ENCODE results near the gene SYTL1. TPM values are rescaled to one million over a fixed set of nuclear protein-coding genes. Genes with fewer than 3 reads are reported as not detected.

The SYTL1 gene
- total and polyA plus RNA-seq, 9 of the 15 experiments (the other 6 are each of a cell fraction or from before 2014, with no cell fraction given) = 0.04 to 9.3 (median 1.7) TPM

GRCh38 chr1:27395441-27396195, 53.8 kb downstream of the SYTL1 start (continued):
- TF ChIP-seq SMAD3 (CRISPR knock-in tag; conservative IDR thresholded peaks at IDR 0.05) (no peak), MTA3 (IDR thresholded peaks at IDR 0.05; ENCODE audit: borderline replicate concordance) (0 out of 2 replicates have a peak, but pooled peaks have one; percentile 28), CBFA2T2 (conservative IDR thresholded peaks at IDR 0.05) (no peak), EP400 (IDR thresholded peaks at IDR 0.05) (no peak), SMARCA5 (IDR thresholded peaks at IDR 0.05) (no peak), HMGXB4 (CRISPR knock-in tag; IDR thresholded peaks at IDR 0.05) (no peak), TFAP4 (CRISPR knock-in tag; IDR thresholded peaks at IDR 0.05; ENCODE audit: borderline replicate concordance) (peak; percentile 87)

Measured in K562 (cell line).